Measurements from ENCODE around the gene LMNA. TPM values are rescaled to one million over a fixed set of nuclear protein-coding genes. Genes with fewer than 3 reads are reported as not detected.
A peak's percentile ranks its signal among the peaks of the same experiment; 100 is the strongest.

The LMNA gene
- total RNA-seq, 2 experiments from 2014 or later: 8.5 to 10.3 TPM

- Mint-ChIP-seq H3K27me3 (ENCODE audit: low read depth) (peaks cover 34% of the 10 kb centered on the region), H3K36me3 (ENCODE audit: low read depth) (no peaks in the 10 kb centered on the region), H3K27ac (no peak overlapping the region), H3K4me1 (ENCODE audit: low read depth) (peaks cover 49% of the 10 kb centered on the region), H3K4me3 (no peak overlapping the region), H3K9me3 (ENCODE audit: insufficient read depth) (no peaks in the 10 kb centered on the region)
- ChIA-PET POLR2A (interaction anchor here (5.4 kb wide), 1 partner anchor 27 kb away, joined by 44 read pairs; no protein-coding TSS in a partner anchor), CTCF (interaction anchor here (0.7 to 17.6 kb wide), 10 partner anchors 7 to 260 kb away, joined by 3 to 534 read pairs (median 7); partner anchors contain the start of gene LMNA)
- ATAC-seq (no peak), DNase-seq (no peak)
Measured at GRCh38 chr1:156099282-156099681, 15.2 kb upstream of the LMNA start.

- POLR2A ChIA-PET: interaction anchor here (5.4 kb wide), 1 partner anchor 26 kb away, joined by 44 read pairs; no protein-coding TSS in a partner anchor
- CTCF ChIA-PET: interaction anchor here (0.7 to 17.6 kb wide), 8 partner anchors 10 to 346 kb away, joined by 3 to 534 read pairs (median 7); partner anchors contain the start of gene LMNA
- H3K27me3 Mint-ChIP-seq (ENCODE audit: low read depth): peaks cover 33% of the 10 kb centered on the region
- no peaks in the 10 kb centered on the region for H3K9me3 Mint-ChIP-seq (ENCODE audit: insufficient read depth)
- H3K4me1 Mint-ChIP-seq (ENCODE audit: low read depth): peaks cover 52% of the 10 kb centered on the region
- no peak overlapping the region for H3K27ac Mint-ChIP-seq
- no peak for ATAC-seq
- no peak for DNase-seq
- H3K4me3 Mint-ChIP-seq: no peak overlapping the region
- no peaks in the 10 kb centered on the region for H3K36me3 Mint-ChIP-seq (ENCODE audit: low read depth)
Measured at GRCh38 chr1:156100205-156100995, 14.1 kb upstream of the LMNA start.

- H3K9me3 Mint-ChIP-seq (ENCODE audit: insufficient read depth): no peaks in the 10 kb centered on the region
- ATAC-seq: no peak
- H3K4me3 Mint-ChIP-seq: no peak overlapping the region
- ChIA-PET POLR2A (no interaction called here), CTCF (interaction anchor here (9.8 to 17.6 kb wide), 2 partner anchors 14 to 27 kb away, joined by 112 to 534 read pairs; partner anchors contain the start of gene LMNA)
- no peak overlapping the region for H3K27ac Mint-ChIP-seq
- no peaks in the 10 kb centered on the region for H3K36me3 Mint-ChIP-seq (ENCODE audit: low read depth)
- H3K27me3 Mint-ChIP-seq (ENCODE audit: low read depth): peaks cover 36% of the 10 kb centered on the region
- peaks cover 52% of the 10 kb centered on the region for H3K4me1 Mint-ChIP-seq (ENCODE audit: low read depth)
- no peak for DNase-seq
Measured at GRCh38 chr1:156101880-156102279, 12.6 kb upstream of the LMNA start.

GRCh38 chr1:156102633-156103511 lies 11.6 kb upstream of the LMNA start:
- H3K27me3 Mint-ChIP-seq (ENCODE audit: low read depth): peaks cover 36% of the 10 kb centered on the region
- POLR2A ChIA-PET: interaction anchor here (1.1 kb wide), 1 partner anchor 23 kb away, joined by 3 read pairs; no protein-coding TSS in a partner anchor

GRCh38 chr1:156103521-156103947 lies 11.0 kb upstream of the LMNA start:
- DNase-seq: no peak
- Mint-ChIP-seq H3K27me3 (ENCODE audit: low read depth) (peaks cover 34% of the 10 kb centered on the region), H3K4me1 (ENCODE audit: low read depth) (peaks cover 36% of the 10 kb centered on the region), H3K4me3 (no peak overlapping the region), H3K27ac (no peak overlapping the region), H3K9me3 (ENCODE audit: insufficient read depth) (no peaks in the 10 kb centered on the region), H3K36me3 (ENCODE audit: low read depth) (no peaks in the 10 kb centered on the region)
- ChIA-PET CTCF (interaction anchor here (1.6 to 1.9 kb wide), 2 partner anchors 12 to 26 kb away, joined by 5 to 9 read pairs; no protein-coding TSS in a partner anchor), POLR2A (no interaction called here)
- ATAC-seq: no peak

More at GRCh38 chr1:156102633-156103511, 11.6 kb upstream of the LMNA start:
- Mint-ChIP-seq H3K36me3 (ENCODE audit: low read depth) (no peaks in the 10 kb centered on the region), H3K4me3 (no peak overlapping the region), H3K9me3 (ENCODE audit: insufficient read depth) (no peaks in the 10 kb centered on the region), H3K27ac (no peak overlapping the region), H3K4me1 (ENCODE audit: low read depth) (peaks cover 42% of the 10 kb centered on the region)
- CTCF ChIA-PET: interaction anchor here (1.6 to 17.6 kb wide), 3 partner anchors 12 to 26 kb away, joined by 5 to 534 read pairs (median 112); partner anchors contain the start of gene LMNA
- no peak for DNase-seq
- no peak for ATAC-seq

GRCh38 chr1:156104065-156104810 lies 10.3 kb upstream of the LMNA start:
- peaks cover 35% of the 10 kb centered on the region for H3K4me1 Mint-ChIP-seq (ENCODE audit: low read depth)
- no peak for DNase-seq

GRCh38 chr1:156104861-156105832 lies 9.4 kb upstream of the LMNA start:
- CTCF ChIA-PET: interaction anchor here (1.0 to 2.9 kb wide), 7 partner anchors 8 to 39 kb away, joined by 3 to 38 read pairs (median 7); partner anchors contain the start of gene LMNA

More at GRCh38 chr1:156104065-156104810, 10.3 kb upstream of the LMNA start:
- H3K27me3 Mint-ChIP-seq (ENCODE audit: low read depth): peaks cover 35% of the 10 kb centered on the region
- H3K27ac Mint-ChIP-seq: peak overlapping the region; percentile 12
- ChIA-PET POLR2A (interaction anchor here (1.0 kb wide), 1 partner anchor 22 kb away, joined by 3 read pairs; no protein-coding TSS in a partner anchor), CTCF (interaction anchor here (1.0 to 1.9 kb wide), 4 partner anchors 7 to 38 kb away, joined by 3 to 9 read pairs (median 6); partner anchors contain the start of gene LMNA)
- ATAC-seq: peak; percentile 17
- H3K36me3 Mint-ChIP-seq (ENCODE audit: low read depth): no peaks in the 10 kb centered on the region
- no peaks in the 10 kb centered on the region for H3K9me3 Mint-ChIP-seq (ENCODE audit: insufficient read depth)
- no peak overlapping the region for H3K4me3 Mint-ChIP-seq

GRCh38 chr1:156106624-156107488 lies 7.7 kb upstream of the LMNA start:
- no peaks in the 10 kb centered on the region for H3K9me3 Mint-ChIP-seq (ENCODE audit: insufficient read depth)
- no peaks in the 10 kb centered on the region for H3K36me3 Mint-ChIP-seq (ENCODE audit: low read depth)
- CTCF ChIA-PET: interaction anchor here (0.9 to 2.9 kb wide), 5 partner anchors 9 to 23 kb away, joined by 5 to 38 read pairs (median 11); no protein-coding TSS in a partner anchor
- H3K4me3 Mint-ChIP-seq: peak overlapping the region; percentile 24
- DNase-seq (no peak), ATAC-seq (no peak)
- H3K27ac Mint-ChIP-seq: peak overlapping the region; percentile 69
- POLR2A ChIA-PET: interaction anchor here (1.1 to 1.5 kb wide), 2 partner anchors 10 to 20 kb away, joined by 3 to 5 read pairs; no protein-coding TSS in a partner anchor
- H3K27me3 Mint-ChIP-seq (ENCODE audit: low read depth): peaks cover 29% of the 10 kb centered on the region
- H3K4me1 Mint-ChIP-seq (ENCODE audit: low read depth): peaks cover 35% of the 10 kb centered on the region

More at GRCh38 chr1:156104861-156105832, 9.4 kb upstream of the LMNA start:
- H3K4me3 Mint-ChIP-seq: peak overlapping the region; percentile 56
- ATAC-seq (no peak), DNase-seq (no peak)
- POLR2A ChIA-PET: interaction anchor here (1.0 to 1.5 kb wide), 2 partner anchors 8 to 21 kb away, joined by 3 to 5 read pairs; no protein-coding TSS in a partner anchor
- H3K27ac Mint-ChIP-seq: no peak overlapping the region
- H3K4me1 Mint-ChIP-seq (ENCODE audit: low read depth): peaks cover 35% of the 10 kb centered on the region
- H3K27me3 Mint-ChIP-seq (ENCODE audit: low read depth): peaks cover 35% of the 10 kb centered on the region
- H3K9me3 Mint-ChIP-seq (ENCODE audit: insufficient read depth): no peaks in the 10 kb centered on the region
- no peaks in the 10 kb centered on the region for H3K36me3 Mint-ChIP-seq (ENCODE audit: low read depth)

GRCh38 chr1:156108057-156108456 lies 6.5 kb upstream of the LMNA start:
- ATAC-seq (no peak), DNase-seq (no peak)
- Mint-ChIP-seq H3K9me3 (ENCODE audit: insufficient read depth) (no peaks in the 10 kb centered on the region), H3K4me3 (no peak overlapping the region), H3K36me3 (ENCODE audit: low read depth) (no peaks in the 10 kb centered on the region), H3K4me1 (ENCODE audit: low read depth) (peaks cover 32% of the 10 kb centered on the region), H3K27me3 (ENCODE audit: low read depth) (peaks cover 36% of the 10 kb centered on the region), H3K27ac (no peak overlapping the region)
- ChIA-PET POLR2A (interaction anchor here (1.1 kb wide), 1 partner anchor 19 kb away, joined by 3 read pairs; no protein-coding TSS in a partner anchor), CTCF (interaction anchor here (2.9 kb wide), 1 partner anchor 11 kb away, joined by 38 read pairs; no protein-coding TSS in a partner anchor)

Measured in activated CD8-positive, alpha-beta T cell treated with anti-CD3 and anti-CD28 coated beads, Interleukin-2, amount 10 ng/mL, durations not matched to agents 7 days and 5 days (primary cell).